Measurements from ENCODE around the gene GBX2. TPM values are rescaled to one million over a fixed set of nuclear protein-coding genes. Genes with fewer than 3 reads are reported as not detected.

GBX2 gene
- total RNA-seq, 1 experiment from 2014 or later: 25.6 TPM

- ChIA-PET POLR2A (no interaction called here), CTCF (interaction anchor here (1.3 kb wide), 1 partner anchor 13 kb away, joined by 5 read pairs; no protein-coding TSS in a partner anchor)
- Mint-ChIP-seq H3K4me1 (peaks cover 45% of the 10 kb centered on the region), H3K27ac (no peak overlapping the region), H3K27me3 (ENCODE audit: low read depth) (no peaks in the 10 kb centered on the region), H3K4me3 (no peak overlapping the region), H3K9me3 (no peaks in the 10 kb centered on the region), H3K36me3 (peaks cover 6% of the 10 kb centered on the region)
- ATAC-seq (no peak), DNase-seq (ENCODE audit: low spot score) (no peak)
- TF ChIP-seq ZNF232 (CRISPR knock-in tag; IDR thresholded peaks at IDR 0.05): no peak
- no peak for TF ChIP-seq ELF4 (CRISPR knock-in tag; IDR thresholded peaks at IDR 0.05; ENCODE audit: low read depth)
- no peak for TF ChIP-seq ZNF423 (CRISPR knock-in tag; IDR thresholded peaks at IDR 0.05)
- TF ChIP-seq JAZF1 (CRISPR knock-in tag; IDR thresholded peaks at IDR 0.05): no peak
- TF ChIP-seq EMX1 (CRISPR knock-in tag; IDR thresholded peaks at IDR 0.05): no peak
- TF ChIP-seq ATF1 (CRISPR knock-in tag; IDR thresholded peaks at IDR 0.05): no peak
- no peak for TF ChIP-seq TCF7 (CRISPR knock-in tag; IDR thresholded peaks at IDR 0.05; ENCODE audit: low read depth)
- TF ChIP-seq FOXP1 (CRISPR knock-in tag; IDR thresholded peaks at IDR 0.05; ENCODE audit: borderline replicate concordance): no peak
- TF ChIP-seq HMGXB4 (CRISPR knock-in tag; IDR thresholded peaks at IDR 0.05): no peak
- TF ChIP-seq STAT6 (CRISPR knock-in tag; conservative IDR thresholded peaks at IDR 0.05; ENCODE audit: low read depth): no peak
These were observed 38.3 kb downstream of the GBX2 start for GRCh38 chr2:236129935-236130334.

DNA sequence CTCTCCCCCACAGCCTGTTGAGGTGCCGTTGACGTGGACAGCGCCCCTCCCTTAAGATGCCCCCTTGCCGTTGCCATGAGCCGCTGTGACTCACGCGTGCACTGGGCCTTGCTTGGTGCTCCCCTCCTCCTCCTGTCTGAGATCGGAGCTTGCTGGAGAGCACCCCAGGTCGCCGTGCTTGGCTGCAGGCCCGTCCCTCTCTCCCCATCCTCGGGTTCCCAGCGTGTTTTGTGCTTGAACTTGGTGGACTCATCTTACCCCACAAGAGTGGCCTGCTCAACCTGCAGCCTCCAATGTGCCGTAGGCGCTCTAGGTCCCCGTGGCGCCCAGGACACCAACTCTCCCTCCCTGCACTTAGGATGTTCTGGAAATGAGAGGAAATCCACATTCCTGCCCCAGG, 39.9 kb downstream of the GBX2 start:
- Mint-ChIP-seq H3K9me3 (no peaks in the 10 kb centered on the region), H3K4me3 (no peak overlapping the region), H3K36me3 (peaks cover 13% of the 10 kb centered on the region), H3K27me3 (ENCODE audit: low read depth) (no peaks in the 10 kb centered on the region), H3K4me1 (peaks cover 38% of the 10 kb centered on the region), H3K27ac (no peak overlapping the region)
- peak; percentile 22; the same call in 1 of the 2 replicates for TF ChIP-seq FOXP1 (CRISPR knock-in tag; IDR thresholded peaks at IDR 0.05; ENCODE audit: borderline replicate concordance)
- no peak for TF ChIP-seq ZNF423 (CRISPR knock-in tag; IDR thresholded peaks at IDR 0.05)
- DNase-seq (ENCODE audit: low spot score) (no peak), ATAC-seq (0 out of 2 replicates have a peak, but pooled peaks have one; percentile 14)
- CTCF ChIA-PET: interaction anchor here (0.7 to 1.2 kb wide), 3 partner anchors 10 to 50 kb away, joined by 3 to 7 read pairs (median 3); no protein-coding TSS in a partner anchor
- POLR2A ChIA-PET: interaction anchor here (0.6 kb wide), 1 partner anchor 172 kb away, joined by 3 read pairs; no protein-coding TSS in a partner anchor

DNA sequence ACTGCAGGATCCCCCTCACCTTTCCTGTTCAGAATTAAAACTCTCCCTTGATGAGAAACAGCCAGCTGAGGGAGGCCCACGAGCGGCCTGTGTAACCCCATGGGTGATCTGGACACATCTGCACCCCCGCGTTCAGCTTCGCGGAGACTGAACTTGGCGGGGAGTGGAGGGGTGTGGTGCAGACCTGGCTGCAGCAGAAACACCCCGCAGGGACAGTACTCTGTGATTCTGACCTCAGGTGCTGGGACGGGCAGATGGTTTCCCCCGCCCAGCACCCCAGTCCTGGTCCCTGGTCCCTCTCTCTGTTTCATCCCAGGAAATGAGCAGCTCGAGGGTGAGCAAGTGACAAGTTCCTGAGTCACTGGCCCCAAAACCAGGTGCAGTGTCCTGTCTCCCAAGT, 41.2 kb downstream of the GBX2 start:
- POLR2A ChIA-PET: no interaction called here
- DNase-seq (ENCODE audit: low spot score): peak; percentile 7
- ATAC-seq: no peak
- no peaks in the 10 kb centered on the region for H3K27me3 Mint-ChIP-seq (ENCODE audit: low read depth)
- H3K27ac Mint-ChIP-seq: no peak overlapping the region
- peaks cover 13% of the 10 kb centered on the region for H3K36me3 Mint-ChIP-seq
- H3K9me3 Mint-ChIP-seq: no peaks in the 10 kb centered on the region
- no peak overlapping the region for H3K4me3 Mint-ChIP-seq
- peaks cover 38% of the 10 kb centered on the region for H3K4me1 Mint-ChIP-seq
- no peak for TF ChIP-seq ARID4B (CRISPR knock-in tag; IDR thresholded peaks at IDR 0.05; ENCODE audit: borderline replicate concordance)
- CTCF ChIA-PET: interaction anchor here (1.1 to 1.7 kb wide), 2 partner anchors 16 to 51 kb away, joined by 5 to 7 read pairs; no protein-coding TSS in a partner anchor

All from WTC11 (cell line).